ENCODE measurements around the gene CALHM2. TPM values are rescaled to one million over a fixed set of nuclear protein-coding genes. Genes with fewer than 3 reads are reported as not detected.

The CALHM2 gene
- total RNA-seq, 1 experiment from 2014 or later, result not detected

- Histone ChIP-seq H2BK20ac (ENCODE audit: low read depth, low read length, poor library complexity, severe bottlenecking) (no peak overlapping the region), H4K91ac (ENCODE audit: insufficient read length, low read depth, low read length) (no peak overlapping the region), H3K4ac (ENCODE audit: low read depth, low read length) (no peak overlapping the region), H3T11ph (ENCODE audit: low read length) (no peak overlapping the region), H2BK15ac (ENCODE audit: low read depth, low read length) (no peak overlapping the region), H2AFZ (ENCODE audit: low read length) (no peak overlapping the region), H3K79me1 (ENCODE audit: insufficient read depth, low read depth, low read length, poor library complexity, severe bottlenecking) (no peaks in the 10 kb centered on the region), H2BK120ac (ENCODE audit: low read depth, low read length, poor library complexity, severe bottlenecking) (no peak overlapping the region), H3K27me3 (ENCODE audit: insufficient read depth, low read length) (no peaks in the 10 kb centered on the region), H4K8ac (replicated peaks; ENCODE audit: insufficient read length, low read depth, low read length) (no peak overlapping the region), H4K5ac (ENCODE audit: insufficient read length, low read depth, low read length) (no peak overlapping the region), H3K4me2 (ENCODE audit: insufficient read depth, insufficient read length, low read length) (no peak overlapping the region), H3K27ac (ENCODE audit: insufficient read length, low read depth, low read length) (no peak overlapping the region), H3K4me1 (ENCODE audit: insufficient read depth, low read length) (no peaks in the 10 kb centered on the region), H3K79me2 (ENCODE audit: insufficient read depth, low read length) (no peaks in the 10 kb centered on the region), H3K23me2 (ENCODE audit: insufficient read length, low read depth, low read length, poor library complexity, severe bottlenecking) (no peaks in the 10 kb centered on the region), H3K56ac (ENCODE audit: insufficient read length, low read depth, low read length) (no peak overlapping the region), H4K20me1 (ENCODE audit: control insufficient read depth, insufficient read depth, insufficient read length) (no peaks in the 10 kb centered on the region), H3K23ac (ENCODE audit: insufficient read length, low read depth, low read length) (no peak overlapping the region), H3K9me3 (ENCODE audit: control insufficient read depth, low read depth, low read length) (no peaks in the 10 kb centered on the region), H3K18ac (ENCODE audit: insufficient read length, low read depth, low read length) (no peak overlapping the region), H3K14ac (ENCODE audit: insufficient read depth, low read length) (no peak overlapping the region), H3K9ac (ENCODE audit: extremely low read depth, insufficient read length, low read length) (no peak overlapping the region), H2BK12ac (ENCODE audit: insufficient read length, low read depth, low read length) (no peak overlapping the region), H2BK5ac (ENCODE audit: insufficient read length, low read length) (no peak overlapping the region), H2AK5ac (ENCODE audit: insufficient read length, low read length) (no peak overlapping the region)
- WGBS (ENCODE audit: extremely low coverage, insufficient read length, low lambda C conversion rate), result no CpG with 5 or more reads among the region's 5 CpGs
- H3K9me3 Mint-ChIP-seq, result no peaks in the 10 kb centered on the region
- H3K36me3 Mint-ChIP-seq (ENCODE audit: insufficient read depth in 1 of 3, low read depth in 3 of 3), result peaks cover 49 to 91% (median 84%) of the 10 kb centered on the region in 3 experiments
- H3K4me3 Mint-ChIP-seq, result no peak overlapping the region
- H3K27ac Mint-ChIP-seq, result no peak overlapping the region; a peak in 1 of 7 replicates
- TF ChIP-seq CTCF (conservative IDR thresholded peaks at IDR 0.05), result no peak
- no peaks in the 10 kb centered on the region for H3K27me3 Mint-ChIP-seq (ENCODE audit: low read depth)
- DNase-seq, result no peak
- no peaks in the 10 kb centered on the region for H3K4me1 Mint-ChIP-seq
These were observed 28.4 kb downstream of the CALHM2 start for GRCh38 chr10:103423748-103424147.

All from H9 (cell line).